PFSK-1 (cell line): ENCODE results near the gene LHX5.

Experiments used
- POLR2AphosphoS5 ChIP-seq: IDR thresholded peaks from 2 replicates; pipeline ENCODE4 v1.6.1; 2012; ENCODE audit warnings: low read depth, mild to moderate bottlenecking, control low read depth, low read length, moderate library complexity
- SIN3A ChIP-seq: IDR thresholded peaks from 2 replicates; pipeline ENCODE4 v1.6.1; 2012; ENCODE audit warnings: mild to moderate bottlenecking, low read length, moderate library complexity, borderline replicate concordance; ENCODE audit not compliant: insufficient read depth
- TAF1 ChIP-seq: IDR thresholded peaks from 2 replicates; pipeline ENCODE4 v1.6.1; 2012; ENCODE audit warnings: low read length, control low read depth, borderline replicate concordance; ENCODE audit not compliant: insufficient read depth
- TF ChIP-seq, protein P1 (sequence below), 2 experiments: IDR thresholded peaks; 2 replicates each; pipeline versions ENCODE4 v1.6.1 to v1.8.0; 2011 to 2012; ENCODE audit warnings: low read depth in 2 of 2, low read length in 2 of 2, control low read depth in 1 of 2, inconsistent platforms in 1 of 2, mild to moderate bottlenecking in 1 of 2, moderate library complexity in 1 of 2; ENCODE audit not compliant: insufficient read depth in 1 of 2

DNA sequence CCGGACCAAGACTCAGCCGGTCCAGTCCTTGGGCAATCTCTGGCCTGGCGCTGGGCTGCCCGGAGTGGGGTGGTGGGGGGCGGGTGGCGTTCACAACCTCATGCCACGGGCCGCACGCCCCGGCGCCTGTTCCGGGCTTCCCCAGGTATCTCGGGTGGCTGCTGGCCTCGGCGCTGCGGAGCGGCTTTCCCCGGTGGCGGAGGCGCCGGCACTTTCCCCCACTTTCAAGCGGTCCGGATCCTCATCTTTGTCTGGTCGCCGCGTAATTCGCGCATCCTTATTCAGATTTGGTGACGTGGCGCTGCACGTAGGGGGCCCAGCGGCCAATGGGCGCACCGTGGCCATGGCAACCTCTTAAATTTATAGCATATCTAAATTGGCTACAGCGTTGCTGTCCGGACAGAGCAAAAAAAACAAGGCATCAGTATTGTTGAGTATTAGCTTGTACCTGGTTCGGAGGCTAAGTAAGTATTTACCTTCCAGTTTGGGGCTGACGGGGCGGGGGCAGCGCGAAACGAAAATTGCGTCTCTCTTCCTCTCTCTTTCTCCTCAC is at the start of gene LHX5:
- TF ChIP-seq SIN3A, result no peak
- TF ChIP-seq, protein P1, sequence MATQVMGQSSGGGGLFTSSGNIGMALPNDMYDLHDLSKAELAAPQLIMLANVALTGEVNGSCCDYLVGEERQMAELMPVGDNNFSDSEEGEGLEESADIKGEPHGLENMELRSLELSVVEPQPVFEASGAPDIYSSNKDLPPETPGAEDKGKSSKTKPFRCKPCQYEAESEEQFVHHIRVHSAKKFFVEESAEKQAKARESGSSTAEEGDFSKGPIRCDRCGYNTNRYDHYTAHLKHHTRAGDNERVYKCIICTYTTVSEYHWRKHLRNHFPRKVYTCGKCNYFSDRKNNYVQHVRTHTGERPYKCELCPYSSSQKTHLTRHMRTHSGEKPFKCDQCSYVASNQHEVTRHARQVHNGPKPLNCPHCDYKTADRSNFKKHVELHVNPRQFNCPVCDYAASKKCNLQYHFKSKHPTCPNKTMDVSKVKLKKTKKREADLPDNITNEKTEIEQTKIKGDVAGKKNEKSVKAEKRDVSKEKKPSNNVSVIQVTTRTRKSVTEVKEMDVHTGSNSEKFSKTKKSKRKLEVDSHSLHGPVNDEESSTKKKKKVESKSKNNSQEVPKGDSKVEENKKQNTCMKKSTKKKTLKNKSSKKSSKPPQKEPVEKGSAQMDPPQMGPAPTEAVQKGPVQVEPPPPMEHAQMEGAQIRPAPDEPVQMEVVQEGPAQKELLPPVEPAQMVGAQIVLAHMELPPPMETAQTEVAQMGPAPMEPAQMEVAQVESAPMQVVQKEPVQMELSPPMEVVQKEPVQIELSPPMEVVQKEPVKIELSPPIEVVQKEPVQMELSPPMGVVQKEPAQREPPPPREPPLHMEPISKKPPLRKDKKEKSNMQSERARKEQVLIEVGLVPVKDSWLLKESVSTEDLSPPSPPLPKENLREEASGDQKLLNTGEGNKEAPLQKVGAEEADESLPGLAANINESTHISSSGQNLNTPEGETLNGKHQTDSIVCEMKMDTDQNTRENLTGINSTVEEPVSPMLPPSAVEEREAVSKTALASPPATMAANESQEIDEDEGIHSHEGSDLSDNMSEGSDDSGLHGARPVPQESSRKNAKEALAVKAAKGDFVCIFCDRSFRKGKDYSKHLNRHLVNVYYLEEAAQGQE (IDR thresholded peaks at IDR 0.05; ENCODE audit: insufficient read depth in 1 of 2, low read depth in 2 of 2, low read length in 2 of 2), result no peak
- no peak for TF ChIP-seq POLR2AphosphoS5
- TF ChIP-seq TAF1, result no peak
